ENCODE measurements around the gene FMNL2. TPM values are rescaled to one million over a fixed set of nuclear protein-coding genes. Genes with fewer than 3 reads are reported as not detected.

FMNL2 gene
- total RNA-seq, 1 experiment from 2014 or later = 46.5 TPM

- Mint-ChIP-seq H3K27ac (ENCODE audit: unreplicated experiment) (no peak overlapping the region), H3K27me3 (ENCODE audit: unreplicated experiment) (no peaks in the 10 kb centered on the region), H3K9me3 (ENCODE audit: low read depth, unreplicated experiment) (no peaks in the 10 kb centered on the region), H3K36me3 (ENCODE audit: insufficient read depth, unreplicated experiment) (peaks cover 4% of the 10 kb centered on the region), H3K4me1 (ENCODE audit: low read depth, unreplicated experiment) (peaks cover 48% of the 10 kb centered on the region), H3K4me3 (ENCODE audit: low read depth, unreplicated experiment) (no peak overlapping the region)
- intact Hi-C loops (cut with micrococcal nuclease; ENCODE audit: unreplicated experiment) = no loop called here
- CTCF ChIA-PET = interaction anchor here (0.7 to 1.6 kb wide), 2 partner anchors 10 to 67 kb away, joined by 4 read pairs; no protein-coding TSS in a partner anchor
- no TSS peak for BruUV-seq (replicated peaks)
- TF ChIP-seq CTCF (IDR thresholded peaks at IDR 0.05; ENCODE audit: unreplicated experiment) = no peak
- DNase-seq = no peak
These were observed 17.6 kb downstream of the FMNL2 start for GRCh38 chr2:152352616-152353015.

DNA sequence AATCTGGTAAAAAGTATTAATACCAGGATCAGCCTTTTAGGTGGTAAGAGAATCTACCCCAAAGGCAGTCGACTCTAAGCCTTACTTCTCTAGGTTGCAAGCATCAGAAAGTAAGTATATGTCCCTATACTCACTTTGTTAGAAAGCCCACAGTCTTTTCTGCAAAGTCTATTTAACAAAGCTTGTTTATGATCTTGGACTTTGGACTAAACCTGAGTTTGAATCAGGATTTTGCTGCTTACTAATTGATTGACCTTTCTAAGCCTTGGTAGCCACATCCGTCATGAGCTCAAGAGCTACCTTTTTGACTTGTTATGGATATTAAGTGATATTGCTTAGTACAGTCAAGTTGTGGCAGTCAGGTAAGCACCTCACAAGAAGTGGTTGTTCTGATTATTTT is 18.4 kb downstream of the FMNL2 start:
- no peaks in the 10 kb centered on the region for H3K27me3 Mint-ChIP-seq (ENCODE audit: unreplicated experiment)
- no peak for TF ChIP-seq CTCF (IDR thresholded peaks at IDR 0.05; ENCODE audit: unreplicated experiment)
- no peaks in the 10 kb centered on the region for H3K9me3 Mint-ChIP-seq (ENCODE audit: low read depth, unreplicated experiment)
- CTCF ChIA-PET = interaction anchor here (0.9 to 1.6 kb wide), 2 partner anchors 11 to 17 kb away, joined by 4 to 5 read pairs; no protein-coding TSS in a partner anchor
- DNase-seq = no peak
- peaks cover 40% of the 10 kb centered on the region for H3K4me1 Mint-ChIP-seq (ENCODE audit: low read depth, unreplicated experiment)
- H3K27ac Mint-ChIP-seq (ENCODE audit: unreplicated experiment) = no peak overlapping the region
- intact Hi-C loops (cut with micrococcal nuclease; ENCODE audit: unreplicated experiment) = no loop called here
- no TSS peak for BruUV-seq (replicated peaks)
- H3K4me3 Mint-ChIP-seq (ENCODE audit: low read depth, unreplicated experiment) = no peak overlapping the region
- peaks cover 4% of the 10 kb centered on the region for H3K36me3 Mint-ChIP-seq (ENCODE audit: insufficient read depth, unreplicated experiment)

DNA sequence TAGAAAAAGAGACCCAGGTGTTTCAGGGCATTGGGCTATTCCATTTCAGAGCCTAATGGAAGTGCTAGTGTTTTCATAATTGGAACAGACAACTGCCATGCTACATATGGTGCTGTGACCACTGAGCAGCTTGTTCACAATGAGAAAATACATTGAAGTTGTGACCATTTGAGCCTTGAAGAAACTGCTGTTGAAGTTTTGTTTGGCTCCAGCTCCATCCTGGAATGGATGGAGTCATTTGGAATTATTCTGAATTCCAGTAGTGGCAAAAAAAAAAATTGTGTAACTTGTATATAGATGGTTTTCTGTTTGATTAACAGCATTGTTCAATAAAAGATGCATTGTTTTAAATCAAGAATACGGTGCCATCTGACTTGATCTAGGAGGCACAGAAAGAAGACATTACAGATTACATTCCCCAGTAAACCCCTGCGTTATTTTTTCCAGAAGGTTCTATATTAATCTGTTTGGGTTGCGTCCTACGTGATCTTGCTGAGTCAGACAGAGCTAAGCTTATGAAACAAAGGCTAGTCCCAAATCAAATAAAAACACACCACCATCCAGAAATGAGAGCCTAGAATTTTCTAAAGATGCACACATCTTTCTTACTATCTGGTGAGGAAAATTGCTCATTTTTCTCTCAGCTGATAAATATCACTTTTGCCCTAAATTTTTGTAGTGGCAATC is 19.2 kb downstream of the FMNL2 start:
- Mint-ChIP-seq H3K27ac (ENCODE audit: unreplicated experiment) (no peak overlapping the region), H3K9me3 (ENCODE audit: low read depth, unreplicated experiment) (no peaks in the 10 kb centered on the region), H3K4me3 (ENCODE audit: low read depth, unreplicated experiment) (no peak overlapping the region), H3K36me3 (ENCODE audit: insufficient read depth, unreplicated experiment) (peaks cover 4% of the 10 kb centered on the region), H3K4me1 (ENCODE audit: low read depth, unreplicated experiment) (peaks cover 38% of the 10 kb centered on the region), H3K27me3 (ENCODE audit: unreplicated experiment) (no peaks in the 10 kb centered on the region)
- no TSS peak for BruUV-seq (replicated peaks)
- CTCF ChIA-PET = interaction anchor here (0.9 to 1.6 kb wide), 2 partner anchors 12 to 18 kb away, joined by 4 to 5 read pairs; no protein-coding TSS in a partner anchor
- intact Hi-C loops (cut with micrococcal nuclease; ENCODE audit: unreplicated experiment) = no loop called here
- no peak for DNase-seq
- no peak for TF ChIP-seq CTCF (IDR thresholded peaks at IDR 0.05; ENCODE audit: unreplicated experiment)

DNA sequence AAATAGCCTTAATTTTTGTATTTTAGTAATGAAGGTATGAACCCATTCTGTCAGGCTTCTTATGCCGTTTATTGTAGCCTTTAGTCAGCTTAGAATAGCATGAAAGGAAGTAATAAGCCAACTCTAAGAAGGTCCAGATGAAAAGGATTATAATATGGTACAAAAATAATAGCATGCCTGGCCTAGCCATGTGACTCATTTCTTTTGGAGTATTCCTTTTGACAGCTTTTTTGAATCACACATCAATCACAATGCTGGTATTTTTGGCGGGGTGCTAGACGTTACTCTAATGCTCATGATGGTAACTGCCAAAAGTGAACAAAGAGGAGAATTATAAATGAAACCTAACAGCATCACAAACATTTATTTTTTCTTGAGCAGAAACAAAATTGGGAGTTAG is 19.9 kb downstream of the FMNL2 start:
- Mint-ChIP-seq H3K36me3 (ENCODE audit: insufficient read depth, unreplicated experiment) (no peaks in the 10 kb centered on the region), H3K27me3 (ENCODE audit: unreplicated experiment) (no peaks in the 10 kb centered on the region), H3K9me3 (ENCODE audit: low read depth, unreplicated experiment) (no peaks in the 10 kb centered on the region), H3K4me3 (ENCODE audit: low read depth, unreplicated experiment) (no peak overlapping the region), H3K4me1 (ENCODE audit: low read depth, unreplicated experiment) (peaks cover 33% of the 10 kb centered on the region), H3K27ac (ENCODE audit: unreplicated experiment) (no peak overlapping the region)
- no peak for DNase-seq
- CTCF ChIA-PET = interaction anchor here (0.7 kb wide), 1 partner anchor 476 kb away, joined by 3 read pairs; no protein-coding TSS in a partner anchor
- intact Hi-C loops (cut with micrococcal nuclease; ENCODE audit: unreplicated experiment) = no loop called here
- no peak for TF ChIP-seq CTCF (IDR thresholded peaks at IDR 0.05; ENCODE audit: unreplicated experiment)
- no TSS peak for BruUV-seq (replicated peaks)

Data from Calu3 (cell line).